ENCODE results near the gene CASP6. TPM values are rescaled to one million over a fixed set of nuclear protein-coding genes. Genes with fewer than 3 reads are reported as not detected.
A peak's percentile ranks its signal among the peaks of the same experiment; 100 is the strongest.

CASP6 gene
- 10 to 100 TPM; 18.6 to 39.1 (median 24.9) TPM for total RNA-seq

GRCh38 chr4:109702950-109703663, at the start of gene CASP6:
Gene CASP6 (minus strand): TSS chr4:109703445. CDS start chr4:109703395, 50 bp downstream.
- H3K27ac ChIP-seq = peak within 1 kb of the TSS; percentile 62 to 92
- TF ChIP-seq POLR2AphosphoS5 (IDR thresholded peaks at IDR 0.05) (peak in 2 of 3 donors; percentile 18 to 39), CTCF (IDR thresholded peaks at IDR 0.05) (peak; percentile 33 to 67 (median 61)), POLR2A (IDR thresholded peaks at IDR 0.05) (no peak)
- H3K4me1 ChIP-seq = peaks cover 0 to 8% of the 10 kb centered on the region in 2 donors
- H3K27me3 ChIP-seq = no peaks in the 10 kb centered on the region
- no peaks in the 10 kb centered on the region for H3K9me3 ChIP-seq
- DNase-seq (ENCODE audit: low spot score in 2 of 2) = peak; percentile 68 to 84
- no peaks in the 10 kb centered on the region for H3K36me3 ChIP-seq
- intact Hi-C loops (cut with DNase I; ENCODE audit: low total_unique reads) = no loop called here
- H3K4me3 ChIP-seq = peak within 1 kb of the TSS; percentile 77 to 94 (median 85)

- no peak overlapping the region for H3K27ac ChIP-seq
- intact Hi-C loops (cut with DNase I; ENCODE audit: low total_unique reads) = no loop called here
- H3K27me3 ChIP-seq = no peaks in the 10 kb centered on the region
- no peaks in the 10 kb centered on the region for H3K4me1 ChIP-seq
- no peaks in the 10 kb centered on the region for H3K9me3 ChIP-seq
- no peaks in the 10 kb centered on the region for H3K36me3 ChIP-seq
- no peak for DNase-seq (ENCODE audit: low spot score in 2 of 2)
- TF ChIP-seq CTCF (IDR thresholded peaks at IDR 0.05) (no peak), POLR2A (IDR thresholded peaks at IDR 0.05) (no peak), POLR2AphosphoS5 (IDR thresholded peaks at IDR 0.05) (no peak)
- no peak overlapping the region for H3K4me3 ChIP-seq
These were observed 49.3 kb upstream of the CASP6 start for GRCh38 chr4:109752525-109752924.

- no peak for DNase-seq (ENCODE audit: low spot score in 2 of 2)
- no peak overlapping the region for H3K27ac ChIP-seq
- TF ChIP-seq CTCF (IDR thresholded peaks at IDR 0.05) (no peak), POLR2A (IDR thresholded peaks at IDR 0.05) (no peak), POLR2AphosphoS5 (IDR thresholded peaks at IDR 0.05) (no peak)
- no peaks in the 10 kb centered on the region for H3K9me3 ChIP-seq
- no peak overlapping the region for H3K4me3 ChIP-seq
- H3K4me1 ChIP-seq = no peaks in the 10 kb centered on the region
- no peaks in the 10 kb centered on the region for H3K36me3 ChIP-seq
- no peaks in the 10 kb centered on the region for H3K27me3 ChIP-seq
- intact Hi-C loops (cut with DNase I; ENCODE audit: low total_unique reads) = no loop called here
These were observed 48.6 kb upstream of the CASP6 start for GRCh38 chr4:109751852-109752251.

GRCh38 chr4:109750652-109751244, 47.5 kb upstream of the CASP6 start:
- no peaks in the 10 kb centered on the region for H3K9me3 ChIP-seq
- no peaks in the 10 kb centered on the region for H3K4me1 ChIP-seq
- intact Hi-C loops (cut with DNase I; ENCODE audit: low total_unique reads) = no loop called here
- H3K36me3 ChIP-seq = no peaks in the 10 kb centered on the region
- no peak overlapping the region for H3K27ac ChIP-seq
- no peak overlapping the region for H3K4me3 ChIP-seq
- DNase-seq (ENCODE audit: low spot score in 2 of 2) = no peak
- no peaks in the 10 kb centered on the region for H3K27me3 ChIP-seq
- TF ChIP-seq POLR2AphosphoS5 (IDR thresholded peaks at IDR 0.05) (no peak), POLR2A (IDR thresholded peaks at IDR 0.05) (no peak), CTCF (IDR thresholded peaks at IDR 0.05) (no peak)

GRCh38 chr4:109749388-109750082, 46.3 kb upstream of the CASP6 start:
- no peak for TF ChIP-seq CTCF (IDR thresholded peaks at IDR 0.05)
- TF ChIP-seq POLR2AphosphoS5 (IDR thresholded peaks at IDR 0.05) = no peak
- no peak for TF ChIP-seq POLR2A (IDR thresholded peaks at IDR 0.05)
- Histone ChIP-seq H3K4me3 (no peak overlapping the region), H3K36me3 (no peaks in the 10 kb centered on the region), H3K27ac (no peak overlapping the region), H3K9me3 (no peaks in the 10 kb centered on the region), H3K4me1 (no peaks in the 10 kb centered on the region), H3K27me3 (no peaks in the 10 kb centered on the region)
- intact Hi-C loops (cut with DNase I; ENCODE audit: low total_unique reads) = no loop called here
- DNase-seq (ENCODE audit: low spot score in 2 of 2) = no peak

All from breast epithelium (tissue), 4 donors.